GM19351 (cell line): ENCODE measurements around the gene SRP68.

Source experiments
- ATAC-seq: cut with Tn5 transposase; IDR thresholded peaks from one replicate; pipeline ENCODE4 v1.9.1; 2021; ENCODE audit warnings: mild to moderate bottlenecking, moderate library complexity; ENCODE audit not compliant: unreplicated experiment

The SRP68 gene

DNA sequence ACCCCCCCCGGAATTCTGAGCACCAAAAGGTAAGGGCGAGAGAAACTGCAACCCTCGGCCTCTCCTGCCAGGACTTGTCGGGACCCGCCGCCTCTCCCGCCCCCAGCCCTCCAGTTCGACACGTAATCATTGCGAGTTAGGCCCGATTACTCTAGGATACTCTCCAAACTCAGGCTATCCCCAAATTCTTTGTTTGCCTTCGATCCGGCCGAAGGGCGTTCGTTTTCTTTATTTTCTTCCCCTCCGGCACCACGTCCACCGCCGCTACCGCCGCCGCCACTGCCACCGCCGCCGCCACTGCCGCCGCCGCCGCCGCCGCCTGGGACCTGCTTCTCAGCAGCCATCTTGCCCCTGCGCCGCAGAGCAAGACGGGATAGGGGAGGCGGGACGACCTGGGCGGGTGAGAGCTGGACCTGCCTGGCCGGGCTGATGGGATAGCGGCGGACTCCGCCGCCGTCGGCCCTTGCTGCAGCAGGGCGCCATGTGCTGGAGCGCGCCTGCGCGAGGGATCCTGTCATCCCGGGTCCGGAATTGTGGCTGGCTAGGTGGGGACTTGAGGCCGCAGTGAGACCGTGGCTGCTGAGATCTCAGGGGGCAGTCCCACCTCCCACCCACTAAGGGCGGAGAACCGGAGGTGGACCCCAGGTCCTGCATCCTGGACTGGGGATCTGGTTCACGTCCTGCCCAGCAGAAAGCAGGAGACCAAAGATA, at the start of gene SRP68:
SRP68 (minus strand) TSS at position 370 of the 711 bp plus-strand sequence; CDS start at position 344, 26 bp downstream.
- peak; percentile 84 for ATAC-seq

DNA sequence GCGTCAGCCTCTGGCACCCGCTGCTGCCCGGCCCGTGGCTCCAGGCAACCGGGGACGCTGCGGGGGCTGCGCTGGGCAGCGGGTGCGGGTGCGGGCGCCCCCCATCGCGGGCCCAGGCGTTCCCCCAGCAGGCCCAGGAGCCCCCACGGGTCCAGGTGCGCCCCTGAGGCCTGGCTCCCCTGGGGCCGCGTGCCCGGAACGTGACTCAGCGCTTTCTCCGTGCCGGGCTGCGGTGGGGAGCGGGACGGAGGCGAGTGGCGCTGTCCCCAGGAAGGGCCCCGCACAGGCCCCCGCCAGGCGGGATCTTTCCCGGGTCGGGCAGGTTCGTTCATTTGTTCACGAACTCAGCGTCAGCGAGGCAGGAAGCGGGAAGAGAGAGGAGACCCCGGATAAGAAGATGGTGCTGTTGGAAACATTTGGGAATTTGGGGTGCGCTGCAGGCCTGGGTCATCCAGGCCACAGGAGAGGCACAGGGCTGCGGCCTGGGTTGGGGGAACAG, 49.7 kb upstream of the SRP68 start:
- no peak for ATAC-seq

DNA sequence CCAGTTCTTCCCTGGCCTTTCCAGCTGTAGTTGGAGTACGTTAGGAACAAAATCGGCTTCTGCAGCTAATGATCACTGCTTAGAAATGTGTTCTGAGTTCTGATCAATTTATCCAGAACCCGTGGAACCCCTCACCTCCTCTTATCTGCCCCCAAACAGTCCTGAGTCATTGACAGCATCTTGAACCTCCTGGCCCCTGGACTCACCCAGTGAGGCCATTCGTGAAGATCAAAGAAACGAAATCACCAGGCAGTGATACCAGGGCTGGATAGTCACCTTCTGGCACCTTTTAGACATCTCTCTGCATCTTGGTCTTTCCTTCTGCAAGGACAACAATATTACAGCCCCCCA, 48.3 kb upstream of the SRP68 start:
- ATAC-seq, result no peak

- no peak for ATAC-seq
These were observed 47.4 kb upstream of the SRP68 start for GRCh38 chr17:76119409-76120371.

- no peak for ATAC-seq
These were observed 42.9 kb upstream of the SRP68 start for GRCh38 chr17:76115138-76115754.

DNA sequence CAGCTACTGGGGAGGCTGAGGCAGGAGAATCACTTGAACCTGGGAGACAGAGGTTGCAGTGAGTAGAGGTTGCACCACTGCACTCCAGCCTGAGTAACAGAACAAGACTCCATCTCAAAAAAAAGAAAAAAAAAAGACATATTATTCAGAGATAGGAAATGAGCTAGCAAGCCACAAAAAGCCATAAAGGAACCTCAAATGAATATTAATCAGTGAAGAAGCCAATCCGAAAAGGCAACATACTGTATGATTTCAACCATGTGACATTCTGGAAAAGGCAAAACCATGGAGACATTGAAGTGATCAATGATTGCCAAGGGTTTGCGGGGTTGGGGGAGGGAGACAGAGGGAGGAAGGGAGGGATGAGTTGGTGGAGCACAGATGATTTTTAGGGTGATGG, 39.6 kb upstream of the SRP68 start:
- ATAC-seq, result no peak

GRCh38 chr17:76107509-76107908, 35.2 kb upstream of the SRP68 start:
- ATAC-seq, result no peak

DNA sequence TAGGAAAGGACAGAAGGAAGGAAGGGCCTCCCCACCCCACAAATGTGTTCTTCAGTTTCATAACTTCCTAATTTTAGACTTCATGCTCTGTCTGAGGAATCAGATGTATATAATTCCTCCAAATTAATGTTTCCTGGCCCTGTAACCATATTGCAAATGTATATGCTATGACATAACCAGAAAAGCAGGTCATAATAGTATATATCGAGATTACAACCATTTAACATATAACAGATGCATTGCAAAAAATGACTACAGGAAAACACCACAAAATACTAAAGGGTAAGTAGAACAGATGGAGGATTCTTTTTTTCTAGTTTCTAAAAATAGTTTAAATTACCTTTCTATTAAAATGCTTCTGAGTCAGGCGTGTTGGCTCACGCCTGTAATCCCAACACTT, 34.4 kb upstream of the SRP68 start:
- no peak for ATAC-seq

- no peak for ATAC-seq
These were observed 32.5 kb upstream of the SRP68 start for GRCh38 chr17:76104896-76105231.

DNA sequence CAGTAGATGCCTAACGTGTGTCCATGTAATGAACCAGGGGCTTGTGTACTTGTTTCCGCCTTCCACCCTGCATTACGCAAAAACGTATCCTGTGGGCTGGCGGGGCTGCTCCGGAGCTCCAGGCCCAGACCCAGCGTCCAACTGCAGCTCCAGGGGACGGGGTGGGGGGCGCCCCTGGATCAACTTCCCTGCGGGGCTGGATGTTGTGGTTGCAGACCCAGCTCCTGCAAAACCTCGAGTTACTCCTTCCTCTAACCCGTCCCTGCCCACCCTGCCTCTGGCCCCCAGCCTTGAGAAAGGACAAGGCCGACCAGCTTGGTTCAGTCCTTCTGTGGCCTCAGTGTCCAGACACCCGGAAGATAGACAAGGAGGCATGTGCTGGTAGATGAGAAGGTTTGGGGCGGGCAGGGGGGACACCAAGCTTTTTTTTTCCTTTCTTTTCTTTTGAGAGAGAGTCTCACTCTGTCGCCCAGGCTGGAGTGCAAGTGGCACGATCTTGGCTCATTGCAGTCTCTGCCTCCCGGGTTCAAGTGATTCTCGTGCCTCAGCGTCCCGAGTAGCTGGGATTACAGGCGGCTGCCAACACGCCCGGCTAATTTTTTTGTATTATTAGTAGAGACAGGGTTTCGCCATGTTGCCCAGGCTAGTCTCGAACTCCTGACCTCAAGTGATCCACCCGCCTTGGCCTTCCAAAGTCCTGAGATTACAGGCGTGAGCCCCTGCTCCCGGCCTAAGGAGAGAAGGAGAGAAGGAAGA, 32.0 kb upstream of the SRP68 start:
- ATAC-seq, result no peak

DNA sequence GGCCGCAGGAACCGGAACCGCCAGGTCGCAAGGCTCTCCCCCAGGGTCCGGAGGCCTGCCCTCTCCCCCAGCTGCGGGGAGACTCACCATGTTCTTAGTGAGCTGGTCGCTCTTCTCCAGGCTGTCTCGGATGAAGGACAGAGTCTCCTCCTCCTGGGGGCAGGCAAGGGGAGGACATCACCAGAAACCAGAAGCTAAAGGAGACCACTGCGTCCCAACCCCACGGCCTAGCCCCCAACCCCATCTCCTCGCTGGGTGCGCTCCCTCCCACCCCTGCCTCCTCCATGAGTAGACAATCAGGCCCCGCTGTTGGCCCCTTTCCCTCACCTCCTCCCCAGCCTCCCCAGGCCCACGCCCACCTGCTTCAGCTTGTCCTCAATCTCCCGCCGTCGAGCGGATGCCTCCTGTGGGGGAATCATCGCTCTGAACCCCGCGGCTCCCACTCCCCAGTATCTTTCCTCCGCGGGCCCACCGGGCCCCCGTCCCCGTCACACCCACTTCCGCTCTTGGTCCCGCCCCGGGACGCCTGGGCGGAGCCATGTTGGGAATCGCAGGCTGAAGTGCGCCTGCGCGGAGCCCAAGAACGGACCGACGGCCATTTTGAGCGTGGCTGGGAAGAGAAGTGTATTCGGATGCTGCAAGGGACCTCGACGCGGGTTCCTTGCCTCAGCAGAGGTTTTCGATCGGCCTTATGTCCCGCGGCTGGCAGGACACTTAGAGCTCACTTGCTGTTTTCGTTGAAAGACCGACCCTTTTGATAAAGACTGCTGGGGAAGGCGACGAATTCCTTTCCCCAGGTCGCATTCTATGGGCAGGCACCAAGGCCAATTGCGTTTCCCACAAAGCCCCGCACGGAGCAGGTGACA, 31.2 kb upstream of the SRP68 start, which contains the start of gene EXOC7:
EXOC7 (minus strand) TSS at position 514 of the 866 bp plus-strand sequence; CDS start at position 419, 95 bp downstream.
- ATAC-seq, result no peak

- ATAC-seq, result no peak
These were observed 30.6 kb upstream of the SRP68 start for GRCh38 chr17:76102944-76103273.

DNA sequence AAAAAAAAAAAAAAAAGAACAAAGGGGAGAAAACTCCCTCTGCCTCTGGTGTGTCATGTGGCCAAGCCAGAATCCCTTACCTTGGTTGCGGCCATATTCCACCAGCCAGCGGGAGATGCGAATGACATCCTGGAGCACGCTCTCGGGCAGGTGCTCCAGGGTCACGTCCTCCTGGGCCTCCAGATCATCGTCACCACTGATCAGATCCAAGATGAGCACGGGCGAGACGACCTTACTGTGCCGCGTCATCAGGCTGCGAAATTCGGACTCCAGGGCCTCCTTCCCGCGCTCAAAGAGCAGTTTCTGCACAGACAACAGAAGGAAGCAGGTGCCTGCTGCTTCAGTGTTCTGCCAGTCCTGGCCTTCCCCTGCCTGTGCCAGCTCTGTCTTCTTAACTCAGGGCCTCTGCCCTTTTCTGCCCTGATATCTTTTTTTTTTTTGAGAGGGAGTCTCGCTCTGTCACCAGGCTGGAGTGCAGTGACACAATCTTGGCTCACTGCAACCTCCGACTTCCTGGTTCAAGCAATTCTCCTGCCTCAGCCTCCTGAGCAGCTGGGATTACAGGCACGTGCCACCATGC, 25.5 kb upstream of the SRP68 start:
- ATAC-seq, result no peak

DNA sequence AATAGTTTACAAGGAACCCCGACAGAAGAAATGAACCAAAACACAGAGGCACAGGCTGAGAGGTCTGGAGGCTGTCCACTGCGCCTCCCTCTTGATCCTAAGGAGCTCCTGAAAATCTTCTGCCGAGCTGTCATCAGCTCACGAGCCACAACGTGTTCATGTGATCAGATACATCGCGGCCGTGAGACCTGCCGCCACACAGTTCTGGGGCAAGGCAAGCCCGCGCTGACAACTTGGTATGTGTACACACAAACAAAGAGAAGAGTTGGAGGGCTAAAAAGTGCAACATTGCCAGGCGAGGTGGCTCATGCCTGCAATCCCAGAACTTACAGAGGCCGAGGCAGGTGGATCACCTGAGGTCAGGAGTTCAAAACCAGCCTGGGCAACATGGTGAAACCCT, 23.6 kb upstream of the SRP68 start:
- no peak for ATAC-seq

GRCh38 chr17:76094046-76094445, 21.7 kb upstream of the SRP68 start:
- ATAC-seq, result no peak

DNA sequence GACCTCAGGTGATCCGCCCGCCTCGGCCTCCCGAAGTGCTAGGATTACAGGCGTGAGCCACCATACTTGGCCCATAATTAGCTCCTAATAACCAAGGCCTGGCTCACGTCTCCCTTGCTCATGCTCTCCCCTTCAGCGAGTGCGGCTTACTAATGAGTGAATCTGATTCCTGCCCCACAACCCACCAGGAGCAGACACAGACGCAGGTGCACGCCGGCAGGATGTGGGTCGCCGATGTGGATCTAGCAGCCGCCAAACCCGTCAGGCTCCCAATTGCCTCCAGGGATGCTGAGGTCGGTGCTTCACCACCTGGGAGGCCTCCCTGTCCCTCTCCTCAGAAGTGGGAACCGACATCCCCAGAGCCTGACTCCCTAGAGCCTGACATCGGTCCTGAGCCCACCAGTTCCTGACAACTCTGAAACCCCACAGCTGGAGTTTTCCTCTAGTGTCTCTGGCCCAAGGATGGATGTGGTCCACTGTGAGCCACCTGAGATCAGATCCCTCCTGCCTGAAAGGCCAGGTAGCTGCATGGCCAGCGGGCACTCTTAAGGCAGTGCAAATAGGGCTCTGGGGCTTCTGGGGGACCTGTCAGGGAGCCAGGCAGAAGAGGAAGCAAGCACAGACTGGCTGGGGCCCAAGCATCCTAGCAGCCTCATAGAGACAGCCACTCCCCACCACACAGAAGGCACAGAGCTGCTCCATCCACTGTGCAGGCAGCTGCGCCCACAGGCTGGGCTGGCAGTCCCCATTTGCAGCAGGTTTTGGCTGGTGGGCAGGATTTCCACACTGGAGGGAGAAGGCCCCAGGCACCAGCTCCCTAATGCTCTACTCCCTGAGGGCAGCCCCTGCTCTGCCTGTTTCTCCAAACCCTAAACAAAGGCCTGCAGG, 20.5 kb upstream of the SRP68 start:
- ATAC-seq, result no peak

DNA sequence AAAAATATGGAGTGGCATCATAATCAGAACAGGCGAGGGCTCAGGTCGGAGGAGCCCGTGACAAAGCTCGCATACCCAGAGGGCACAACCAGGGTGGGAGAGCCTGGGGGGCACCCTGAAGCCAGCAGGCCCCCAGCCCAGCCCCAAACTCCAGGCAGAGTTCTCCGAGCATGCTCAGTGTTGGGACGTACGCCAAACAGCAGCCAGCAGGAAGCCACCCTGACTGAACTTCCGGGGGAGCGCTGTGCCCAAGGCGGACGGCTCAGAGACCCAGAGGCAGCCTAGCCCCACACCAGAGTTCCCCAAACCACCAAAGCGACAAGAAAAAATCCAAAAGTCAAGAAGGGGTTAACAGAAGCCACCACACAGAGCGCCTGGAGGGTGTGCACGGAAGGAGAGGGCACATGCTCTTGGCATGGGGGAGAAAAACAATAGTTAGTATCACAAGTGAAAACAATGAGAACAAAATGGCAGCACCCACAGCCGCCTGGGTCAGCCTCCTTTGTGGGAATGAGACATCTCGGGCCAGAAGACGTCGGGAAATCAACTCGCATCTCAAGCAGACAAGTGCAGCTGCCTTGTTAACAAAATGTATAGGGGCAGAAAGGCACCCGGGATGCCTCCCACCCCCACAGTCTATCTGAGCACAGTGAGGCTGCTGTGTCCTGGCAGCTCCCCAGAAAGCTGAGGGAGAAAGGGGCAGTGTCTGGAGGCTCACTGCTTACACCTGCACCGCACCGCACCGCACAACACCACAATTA, 19.4 kb upstream of the SRP68 start:
- no peak for ATAC-seq
